ENCODE measurements around the gene MACROD2. TPM values are rescaled to one million over a fixed set of nuclear protein-coding genes. Genes with fewer than 3 reads are reported as not detected.

The MACROD2 gene
- total and polyA plus RNA-seq, 9 donors, result 2.0 to 4.9 (median 3.1) TPM

GRCh38 chr20:15564981-15565380, 1569.7 kb downstream of the MACROD2 start:
- no peaks in the 10 kb centered on the region for H3K27me3 ChIP-seq (ENCODE audit: control insufficient read depth, insufficient read depth, low read length)
- no peaks in the 10 kb centered on the region for H3K9me3 ChIP-seq (replicated peaks; ENCODE audit: control insufficient read depth, low read depth, low read length)
- H3K36me3 ChIP-seq (ENCODE audit: control insufficient read depth, insufficient read depth, low read length), result no peaks in the 10 kb centered on the region
- H3K4me1 ChIP-seq (ENCODE audit: control insufficient read depth, insufficient read depth, low read length), result no peaks in the 10 kb centered on the region
- WGBS (ENCODE audit: insufficient coverage), result 83% methylated on average over 2 of the region's 3 CpGs
- no peak overlapping the region for H3K4me3 ChIP-seq (ENCODE audit: low read length)
- DNase-seq, result no peak
- no peak overlapping the region for H3K27ac ChIP-seq (ENCODE audit: low read length)

- H3K36me3 ChIP-seq (ENCODE audit: control insufficient read depth, insufficient read depth, low read length), result no peaks in the 10 kb centered on the region
- H3K4me3 ChIP-seq (ENCODE audit: low read length), result no peak overlapping the region
- no peaks in the 10 kb centered on the region for H3K27me3 ChIP-seq (ENCODE audit: control insufficient read depth, insufficient read depth, low read length)
- DNase-seq, result no peak
- H3K27ac ChIP-seq (ENCODE audit: low read length), result no peak overlapping the region
- H3K4me1 ChIP-seq (ENCODE audit: control insufficient read depth, insufficient read depth, low read length), result no peaks in the 10 kb centered on the region
- 60% methylated on average over 1 of the region's 2 CpGs for WGBS (ENCODE audit: insufficient coverage)
- H3K9me3 ChIP-seq (replicated peaks; ENCODE audit: control insufficient read depth, low read depth, low read length), result no peaks in the 10 kb centered on the region
Measured at GRCh38 chr20:15565786-15566185, 1570.5 kb downstream of the MACROD2 start.

- H3K9me3 ChIP-seq (replicated peaks; ENCODE audit: control insufficient read depth, low read depth, low read length), result no peaks in the 10 kb centered on the region
- no peaks in the 10 kb centered on the region for H3K36me3 ChIP-seq (ENCODE audit: control insufficient read depth, insufficient read depth, low read length)
- H3K27ac ChIP-seq (ENCODE audit: low read length), result no peak overlapping the region
- H3K4me3 ChIP-seq (ENCODE audit: low read length), result no peak overlapping the region
- no CpG with 5 or more reads among the region's 4 CpGs for WGBS (ENCODE audit: insufficient coverage)
- no peaks in the 10 kb centered on the region for H3K4me1 ChIP-seq (ENCODE audit: control insufficient read depth, insufficient read depth, low read length)
- H3K27me3 ChIP-seq (ENCODE audit: control insufficient read depth, insufficient read depth, low read length), result no peaks in the 10 kb centered on the region
- no peak for DNase-seq
Measured at GRCh38 chr20:15567219-15567618, 1571.9 kb downstream of the MACROD2 start.

- no peak for DNase-seq
- Histone ChIP-seq H3K27ac (ENCODE audit: low read length) (no peak overlapping the region), H3K4me3 (ENCODE audit: low read length) (no peak overlapping the region), H3K36me3 (ENCODE audit: control insufficient read depth, insufficient read depth, low read length) (no peaks in the 10 kb centered on the region), H3K4me1 (ENCODE audit: control insufficient read depth, insufficient read depth, low read length) (no peaks in the 10 kb centered on the region), H3K9me3 (replicated peaks; ENCODE audit: control insufficient read depth, low read depth, low read length) (no peaks in the 10 kb centered on the region), H3K27me3 (ENCODE audit: control insufficient read depth, insufficient read depth, low read length) (no peaks in the 10 kb centered on the region)
- WGBS (ENCODE audit: insufficient coverage), result 60% methylated on average over 1 of the region's 4 CpGs
Measured at GRCh38 chr20:15570156-15570555, 1574.8 kb downstream of the MACROD2 start.

- Histone ChIP-seq H3K27me3 (ENCODE audit: control insufficient read depth, insufficient read depth, low read length) (no peaks in the 10 kb centered on the region), H3K36me3 (ENCODE audit: control insufficient read depth, insufficient read depth, low read length) (no peaks in the 10 kb centered on the region), H3K27ac (ENCODE audit: low read length) (no peak overlapping the region), H3K9me3 (replicated peaks; ENCODE audit: control insufficient read depth, low read depth, low read length) (no peaks in the 10 kb centered on the region), H3K4me1 (ENCODE audit: control insufficient read depth, insufficient read depth, low read length) (no peaks in the 10 kb centered on the region), H3K4me3 (ENCODE audit: low read length) (no peak overlapping the region)
- DNase-seq, result peak; percentile 62
Measured at GRCh38 chr20:15571056-15571455, 1575.7 kb downstream of the MACROD2 start.

GRCh38 chr20:15575255-15575654, 1579.9 kb downstream of the MACROD2 start:
- no peaks in the 10 kb centered on the region for H3K27me3 ChIP-seq (ENCODE audit: control insufficient read depth, insufficient read depth, low read length)
- no peaks in the 10 kb centered on the region for H3K9me3 ChIP-seq (replicated peaks; ENCODE audit: control insufficient read depth, low read depth, low read length)
- no peaks in the 10 kb centered on the region for H3K36me3 ChIP-seq (ENCODE audit: control insufficient read depth, insufficient read depth, low read length)
- no peak for DNase-seq
- H3K4me1 ChIP-seq (ENCODE audit: control insufficient read depth, insufficient read depth, low read length), result no peaks in the 10 kb centered on the region
- no CpG with 5 or more reads among the region's 1 CpG for WGBS (ENCODE audit: insufficient coverage)
- no peak overlapping the region for H3K4me3 ChIP-seq (ENCODE audit: low read length)
- no peak overlapping the region for H3K27ac ChIP-seq (ENCODE audit: low read length)

GRCh38 chr20:15576411-15576810, 1581.1 kb downstream of the MACROD2 start:
- no peak for DNase-seq

GRCh38 chr20:15578113-15578512, 1582.8 kb downstream of the MACROD2 start:
- H3K9me3 ChIP-seq (replicated peaks; ENCODE audit: control insufficient read depth, low read depth, low read length), result no peaks in the 10 kb centered on the region
- WGBS (ENCODE audit: insufficient coverage), result no CpG with 5 or more reads among the region's 3 CpGs
- no peak for DNase-seq
- no peak overlapping the region for H3K27ac ChIP-seq (ENCODE audit: low read length)
- no peaks in the 10 kb centered on the region for H3K36me3 ChIP-seq (ENCODE audit: control insufficient read depth, insufficient read depth, low read length)
- no peaks in the 10 kb centered on the region for H3K27me3 ChIP-seq (ENCODE audit: control insufficient read depth, insufficient read depth, low read length)
- no peak overlapping the region for H3K4me3 ChIP-seq (ENCODE audit: low read length)
- H3K4me1 ChIP-seq (ENCODE audit: control insufficient read depth, insufficient read depth, low read length), result no peaks in the 10 kb centered on the region

More at GRCh38 chr20:15576411-15576810, 1581.1 kb downstream of the MACROD2 start:
- H3K36me3 ChIP-seq (ENCODE audit: control insufficient read depth, insufficient read depth, low read length), result no peaks in the 10 kb centered on the region
- H3K27me3 ChIP-seq (ENCODE audit: control insufficient read depth, insufficient read depth, low read length), result no peaks in the 10 kb centered on the region
- no peaks in the 10 kb centered on the region for H3K4me1 ChIP-seq (ENCODE audit: control insufficient read depth, insufficient read depth, low read length)
- H3K9me3 ChIP-seq (replicated peaks; ENCODE audit: control insufficient read depth, low read depth, low read length), result no peaks in the 10 kb centered on the region
- no peak overlapping the region for H3K27ac ChIP-seq (ENCODE audit: low read length)
- H3K4me3 ChIP-seq (ENCODE audit: low read length), result no peak overlapping the region

GRCh38 chr20:15579688-15580087, 1584.4 kb downstream of the MACROD2 start:
- Histone ChIP-seq H3K9me3 (replicated peaks; ENCODE audit: control insufficient read depth, low read depth, low read length) (no peaks in the 10 kb centered on the region), H3K4me1 (ENCODE audit: control insufficient read depth, insufficient read depth, low read length) (no peaks in the 10 kb centered on the region), H3K4me3 (ENCODE audit: low read length) (no peak overlapping the region), H3K36me3 (ENCODE audit: control insufficient read depth, insufficient read depth, low read length) (no peaks in the 10 kb centered on the region), H3K27me3 (ENCODE audit: control insufficient read depth, insufficient read depth, low read length) (no peaks in the 10 kb centered on the region), H3K27ac (ENCODE audit: low read length) (no peak overlapping the region)
- WGBS (ENCODE audit: insufficient coverage), result no CpG with 5 or more reads among the region's 2 CpGs
- no peak for DNase-seq

GRCh38 chr20:15582146-15582760, 1586.9 kb downstream of the MACROD2 start:
- no peak for DNase-seq
- Histone ChIP-seq H3K27ac (ENCODE audit: low read length) (no peak overlapping the region), H3K36me3 (ENCODE audit: control insufficient read depth, insufficient read depth, low read length) (no peaks in the 10 kb centered on the region), H3K4me1 (ENCODE audit: control insufficient read depth, insufficient read depth, low read length) (no peaks in the 10 kb centered on the region), H3K27me3 (ENCODE audit: control insufficient read depth, insufficient read depth, low read length) (no peaks in the 10 kb centered on the region), H3K4me3 (ENCODE audit: low read length) (no peak overlapping the region), H3K9me3 (replicated peaks; ENCODE audit: control insufficient read depth, low read depth, low read length) (no peaks in the 10 kb centered on the region)
- no CpG with 5 or more reads among the region's 5 CpGs for WGBS (ENCODE audit: insufficient coverage)

GRCh38 chr20:15584507-15584906, 1589.2 kb downstream of the MACROD2 start:
- Histone ChIP-seq H3K4me3 (ENCODE audit: low read length) (no peak overlapping the region), H3K36me3 (ENCODE audit: control insufficient read depth, insufficient read depth, low read length) (no peaks in the 10 kb centered on the region), H3K4me1 (ENCODE audit: control insufficient read depth, insufficient read depth, low read length) (no peaks in the 10 kb centered on the region), H3K27ac (ENCODE audit: low read length) (no peak overlapping the region), H3K27me3 (ENCODE audit: control insufficient read depth, insufficient read depth, low read length) (no peaks in the 10 kb centered on the region), H3K9me3 (replicated peaks; ENCODE audit: control insufficient read depth, low read depth, low read length) (no peaks in the 10 kb centered on the region)
- DNase-seq, result no peak
- WGBS (ENCODE audit: insufficient coverage), result 89% methylated on average over 3 of the region's 6 CpGs
